PC-9 (cell line): ENCODE results near the gene CAMTA1.

Source experiments
- EZH2 ChIP-seq: fragments of 200-600 bp; sonication (generic); IDR thresholded peaks from 2 replicates; pipeline ENCODE4 v1.8.0; 2017; ENCODE audit warnings: antibody characterized with exemption, low read depth
- TF ChIP-seq, protein P1 (sequence below): fragments of 200-600 bp; sonication (generic); conservative IDR thresholded peaks from 2 replicates; pipeline ENCODE4 v1.6.1; 2017; ENCODE audit warnings: mixed run types, antibody characterized with exemption, mild to moderate bottlenecking, moderate library complexity

DNA sequence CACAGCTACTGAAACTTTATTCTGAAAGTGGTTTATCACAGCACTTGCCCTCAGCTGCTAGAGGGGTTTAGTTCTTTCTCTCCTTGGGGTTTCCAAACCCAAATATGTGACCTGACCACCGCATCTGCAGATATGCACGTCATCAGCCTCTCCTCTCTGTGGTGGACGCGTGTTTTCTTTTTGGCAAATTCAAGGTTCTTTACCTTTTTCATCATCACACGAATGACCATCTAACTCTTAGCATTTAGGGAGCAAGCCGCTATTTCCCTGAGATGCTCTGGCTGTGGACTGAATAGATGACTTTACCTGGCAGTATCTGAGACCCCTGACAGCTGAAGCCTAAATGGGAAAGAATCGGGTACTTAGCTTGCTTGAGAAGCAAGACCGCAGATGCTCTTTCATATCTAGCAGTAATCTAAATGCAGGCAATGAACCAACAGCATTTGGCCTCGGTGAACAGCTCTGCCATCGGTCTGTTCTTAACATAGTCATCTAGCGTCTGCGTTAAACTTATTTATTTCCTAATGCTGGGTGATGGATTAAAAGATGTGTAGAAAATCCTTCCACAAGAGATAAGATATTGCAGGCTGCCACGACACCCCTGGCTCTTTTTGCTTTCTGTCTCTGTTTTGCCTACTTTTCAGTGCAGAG lies 463.4 kb downstream of the CAMTA1 start:
- no peak for TF ChIP-seq EZH2
- TF ChIP-seq, protein P1, sequence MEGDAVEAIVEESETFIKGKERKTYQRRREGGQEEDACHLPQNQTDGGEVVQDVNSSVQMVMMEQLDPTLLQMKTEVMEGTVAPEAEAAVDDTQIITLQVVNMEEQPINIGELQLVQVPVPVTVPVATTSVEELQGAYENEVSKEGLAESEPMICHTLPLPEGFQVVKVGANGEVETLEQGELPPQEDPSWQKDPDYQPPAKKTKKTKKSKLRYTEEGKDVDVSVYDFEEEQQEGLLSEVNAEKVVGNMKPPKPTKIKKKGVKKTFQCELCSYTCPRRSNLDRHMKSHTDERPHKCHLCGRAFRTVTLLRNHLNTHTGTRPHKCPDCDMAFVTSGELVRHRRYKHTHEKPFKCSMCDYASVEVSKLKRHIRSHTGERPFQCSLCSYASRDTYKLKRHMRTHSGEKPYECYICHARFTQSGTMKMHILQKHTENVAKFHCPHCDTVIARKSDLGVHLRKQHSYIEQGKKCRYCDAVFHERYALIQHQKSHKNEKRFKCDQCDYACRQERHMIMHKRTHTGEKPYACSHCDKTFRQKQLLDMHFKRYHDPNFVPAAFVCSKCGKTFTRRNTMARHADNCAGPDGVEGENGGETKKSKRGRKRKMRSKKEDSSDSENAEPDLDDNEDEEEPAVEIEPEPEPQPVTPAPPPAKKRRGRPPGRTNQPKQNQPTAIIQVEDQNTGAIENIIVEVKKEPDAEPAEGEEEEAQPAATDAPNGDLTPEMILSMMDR, result no peak
